NB4 (cell line): ENCODE data around the gene SLC34A3.

Experiments used
- DNase-seq: peaks from one replicate; pipeline ENCODE4 v3.0.0; 2010; ENCODE audit warnings: low read depth
- H3K4me3 ChIP-seq: one replicate; pipeline ENCODE4 v1.5.1; 2011; ENCODE audit warnings: mild to moderate bottlenecking, low read depth, low read length, moderate library complexity
- CTCF ChIP-seq: IDR thresholded peaks from one replicate; pipeline ENCODE4 v1.5.1; 2012; ENCODE audit warnings: low read depth, low read length
- MAX ChIP-seq: IDR thresholded peaks from 2 replicates; pipeline ENCODE4 v1.6.1; 2011; ENCODE audit warnings: low read depth, low read length
- MYC ChIP-seq: IDR thresholded peaks from 2 replicates; pipeline ENCODE4 v1.6.1; 2011; ENCODE audit warnings: low read depth, low read length
- POLR2A ChIP-seq: IDR thresholded peaks from 2 replicates; pipeline ENCODE4 v1.6.1; 2011; ENCODE audit warnings: mild to moderate bottlenecking; ENCODE audit not compliant: insufficient read length; ENCODE audit errors: extremely low read depth

Gene SLC34A3

GRCh38 chr9:137281345-137282116 is 50.8 kb downstream of the SLC34A3 start:
- TF ChIP-seq MAX (no peak), POLR2A (no peak), MYC (no peak), CTCF (no peak)
- H3K4me3 ChIP-seq: no peak overlapping the region
- no peak for DNase-seq
